Hematopoietic multipotent progenitor cell treated with erythropoietin and hydrocortisone succinate and interleukin-3 and kit ligand, for 4 days (in vitro differentiated cells): ENCODE measurements around the gene CDH18.

Source experiments
- DNase-seq: peaks from one replicate; pipeline ENCODE4 v3.0.0-alpha.2; 2015

The CDH18 gene, protein sequence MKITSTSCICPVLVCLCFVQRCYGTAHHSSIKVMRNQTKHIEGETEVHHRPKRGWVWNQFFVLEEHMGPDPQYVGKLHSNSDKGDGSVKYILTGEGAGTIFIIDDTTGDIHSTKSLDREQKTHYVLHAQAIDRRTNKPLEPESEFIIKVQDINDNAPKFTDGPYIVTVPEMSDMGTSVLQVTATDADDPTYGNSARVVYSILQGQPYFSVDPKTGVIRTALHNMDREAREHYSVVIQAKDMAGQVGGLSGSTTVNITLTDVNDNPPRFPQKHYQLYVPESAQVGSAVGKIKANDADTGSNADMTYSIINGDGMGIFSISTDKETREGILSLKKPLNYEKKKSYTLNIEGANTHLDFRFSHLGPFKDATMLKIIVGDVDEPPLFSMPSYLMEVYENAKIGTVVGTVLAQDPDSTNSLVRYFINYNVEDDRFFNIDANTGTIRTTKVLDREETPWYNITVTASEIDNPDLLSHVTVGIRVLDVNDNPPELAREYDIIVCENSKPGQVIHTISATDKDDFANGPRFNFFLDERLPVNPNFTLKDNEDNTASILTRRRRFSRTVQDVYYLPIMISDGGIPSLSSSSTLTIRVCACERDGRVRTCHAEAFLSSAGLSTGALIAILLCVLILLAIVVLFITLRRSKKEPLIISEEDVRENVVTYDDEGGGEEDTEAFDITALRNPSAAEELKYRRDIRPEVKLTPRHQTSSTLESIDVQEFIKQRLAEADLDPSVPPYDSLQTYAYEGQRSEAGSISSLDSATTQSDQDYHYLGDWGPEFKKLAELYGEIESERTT

GRCh38 chr5:19987612-19988361 lies at the start of gene CDH18:
Gene CDH18 (minus strand): TSS chr5:19988200. CDS start chr5:19838986, 149,214 bp downstream.
- peak; percentile 5 for DNase-seq

- no peak for DNase-seq
Observed at GRCh38 chr5:20034717-20035116, 46.7 kb upstream of the CDH18 start.

- DNase-seq: no peak
Observed at GRCh38 chr5:20033881-20034280, 45.9 kb upstream of the CDH18 start.

DNA sequence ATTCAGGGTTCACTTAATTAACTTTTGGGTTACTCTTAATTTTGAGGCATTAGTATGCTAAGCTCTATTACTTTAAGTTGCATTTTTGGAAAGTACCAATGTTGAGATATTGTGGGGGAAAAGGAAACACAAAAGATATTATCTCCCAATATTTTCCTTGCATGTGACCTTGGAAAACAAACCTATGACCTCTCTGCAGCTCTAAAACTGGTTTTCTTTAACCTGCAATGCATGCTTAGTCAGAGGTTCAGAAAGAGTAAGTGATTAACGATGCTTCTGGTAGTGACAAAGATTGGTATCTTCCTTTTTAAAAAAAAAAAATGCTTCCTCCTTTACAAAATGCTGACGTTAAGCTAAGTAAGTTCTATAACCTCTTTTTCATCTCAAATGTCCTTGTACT lies 44.9 kb upstream of the CDH18 start:
- DNase-seq: peak; percentile 36

DNA sequence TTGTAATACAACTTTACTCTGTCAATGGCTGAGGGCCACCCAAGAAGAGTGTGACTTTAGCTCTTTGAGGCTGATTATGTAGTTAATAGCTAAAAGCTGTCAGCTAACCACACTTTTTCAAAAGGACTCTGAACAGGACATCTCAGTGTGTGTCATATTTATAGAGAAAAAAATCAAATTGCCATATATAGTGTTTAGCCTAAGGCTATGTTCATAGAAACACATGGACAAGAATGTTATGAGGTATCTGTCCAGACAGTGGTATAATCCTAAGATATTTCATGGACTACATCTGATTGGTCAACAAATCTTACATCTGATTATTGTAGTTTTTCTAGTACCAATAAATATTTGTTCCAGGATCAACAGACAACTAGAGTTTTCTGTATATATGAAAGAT lies 42.1 kb upstream of the CDH18 start:
- DNase-seq: no peak

- DNase-seq: no peak
Observed at GRCh38 chr5:20029266-20029665, 41.3 kb upstream of the CDH18 start.

DNA sequence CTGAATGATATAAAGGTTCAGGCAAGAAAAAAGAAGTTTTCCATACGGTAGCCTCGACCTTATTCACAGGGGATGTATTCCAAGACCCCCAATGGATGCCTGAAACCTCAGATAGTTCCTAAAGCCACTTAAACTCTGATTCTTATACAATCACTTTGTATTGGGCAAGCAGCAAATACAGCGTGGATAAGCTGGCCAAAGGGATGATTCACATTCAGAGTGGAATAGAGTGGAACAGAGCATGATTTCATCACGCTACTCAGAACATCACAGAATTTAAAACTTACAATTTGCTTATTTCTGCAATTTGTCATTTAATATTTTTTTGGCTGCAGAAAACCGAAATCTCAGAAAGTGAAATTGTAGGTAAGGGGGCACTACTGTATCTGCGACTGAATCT lies 40.5 kb upstream of the CDH18 start:
- no peak for DNase-seq

GRCh38 chr5:20023686-20024180 lies 35.7 kb upstream of the CDH18 start:
- no peak for DNase-seq

DNA sequence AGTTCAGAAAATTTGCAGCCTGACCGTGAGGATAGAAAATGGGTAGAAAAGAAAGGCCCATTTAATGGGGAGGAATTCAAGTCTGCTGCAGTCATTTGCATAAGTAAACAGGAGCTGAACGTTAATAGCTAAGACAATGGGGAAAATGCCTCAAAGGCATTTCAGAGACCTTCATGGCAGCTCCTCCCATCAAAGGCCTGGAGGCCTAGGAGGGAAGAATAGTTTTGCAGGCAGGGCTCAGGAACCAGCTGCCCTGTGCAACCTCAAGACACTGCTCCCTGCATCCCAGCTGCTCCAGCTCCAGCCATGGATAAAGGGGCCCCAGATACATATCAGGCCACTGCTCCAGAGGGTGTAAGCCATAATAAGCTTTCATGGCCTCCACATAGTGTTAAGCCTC lies 32.2 kb upstream of the CDH18 start:
- no peak for DNase-seq

DNA sequence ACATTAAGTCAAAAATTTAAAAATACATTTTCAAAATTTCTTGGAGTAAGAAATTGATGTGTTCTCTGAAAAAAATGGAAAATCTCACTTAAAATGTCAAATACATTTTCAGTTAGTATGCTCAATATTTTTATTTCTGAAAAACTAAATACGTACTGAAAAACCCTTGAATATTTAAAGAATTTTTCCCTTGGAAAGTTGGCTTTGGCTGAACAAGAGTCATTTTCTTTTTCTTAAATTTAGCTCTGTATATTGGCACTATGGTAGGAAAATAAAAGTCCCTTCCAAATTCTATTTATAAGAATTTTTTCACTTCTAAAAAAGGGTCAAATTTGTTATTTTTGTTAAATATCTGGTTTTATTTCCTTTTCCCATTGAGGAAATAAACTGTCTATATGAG lies 29.0 kb upstream of the CDH18 start:
- DNase-seq: no peak

DNA sequence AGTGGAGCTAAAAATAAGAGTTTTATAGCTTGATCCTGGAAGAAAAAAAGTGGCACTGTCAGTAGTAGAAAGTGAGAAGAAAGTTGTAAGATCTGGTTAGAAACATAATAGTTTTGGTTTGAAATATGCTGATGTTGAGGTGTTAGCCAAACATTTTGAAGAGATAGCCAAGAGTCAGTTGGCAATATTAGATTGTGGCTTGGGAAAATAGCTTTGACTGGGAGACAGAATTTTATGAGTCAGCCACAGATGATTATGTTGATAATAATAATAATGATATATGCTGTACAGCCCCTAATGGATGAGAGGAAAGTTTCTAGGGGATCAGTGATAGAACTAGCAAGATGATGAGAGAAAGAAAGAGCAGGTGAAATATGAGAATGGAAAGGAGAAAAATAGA lies 12.4 kb upstream of the CDH18 start:
- no peak for DNase-seq

- no peak for DNase-seq
Observed at GRCh38 chr5:19988457-19988856, 457 bp upstream of the CDH18 start.

DNA sequence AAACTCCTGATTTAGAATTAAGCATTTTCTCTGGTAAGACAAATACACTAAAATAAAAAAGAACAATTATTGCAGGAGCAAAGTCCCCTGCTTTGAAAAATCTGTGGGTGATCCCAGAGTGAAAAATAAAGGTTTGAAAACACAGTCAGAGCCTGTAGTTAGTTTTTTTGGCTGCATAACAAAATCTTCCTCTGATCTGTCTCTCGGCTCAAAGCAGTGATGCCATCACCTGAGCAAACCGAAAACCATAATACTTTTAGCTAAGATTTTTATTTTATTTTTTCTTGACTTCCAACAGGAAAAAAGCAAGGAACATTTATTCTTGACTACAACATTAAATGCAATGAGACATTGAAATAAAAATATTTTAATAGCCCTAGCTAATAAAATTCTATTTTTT lies 1.2 kb downstream of the CDH18 start:
- DNase-seq: no peak

GRCh38 chr5:19986031-19986619 lies 1.9 kb downstream of the CDH18 start:
- no peak for DNase-seq

GRCh38 chr5:19978476-19978875 lies 9.5 kb downstream of the CDH18 start:
- no peak for DNase-seq

DNA sequence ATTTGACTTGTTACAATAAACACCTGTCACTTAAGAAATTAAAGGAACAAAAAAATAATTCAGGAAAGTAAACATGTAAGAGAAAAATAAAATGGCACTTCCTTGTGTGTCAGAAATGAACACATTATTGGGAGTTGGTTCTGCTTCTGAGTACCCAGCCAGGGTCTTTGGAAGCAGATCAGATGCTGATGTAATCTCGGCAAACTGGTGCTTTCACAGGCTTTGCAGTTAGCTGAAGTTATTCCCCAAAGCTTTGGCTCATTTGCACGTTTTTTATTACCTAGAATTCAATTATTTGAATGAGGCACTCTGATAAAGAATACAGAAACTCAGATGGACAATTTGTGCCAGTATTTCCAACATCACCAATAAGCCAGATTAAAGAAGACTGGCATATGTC lies 10.9 kb downstream of the CDH18 start:
- no peak for DNase-seq

DNA sequence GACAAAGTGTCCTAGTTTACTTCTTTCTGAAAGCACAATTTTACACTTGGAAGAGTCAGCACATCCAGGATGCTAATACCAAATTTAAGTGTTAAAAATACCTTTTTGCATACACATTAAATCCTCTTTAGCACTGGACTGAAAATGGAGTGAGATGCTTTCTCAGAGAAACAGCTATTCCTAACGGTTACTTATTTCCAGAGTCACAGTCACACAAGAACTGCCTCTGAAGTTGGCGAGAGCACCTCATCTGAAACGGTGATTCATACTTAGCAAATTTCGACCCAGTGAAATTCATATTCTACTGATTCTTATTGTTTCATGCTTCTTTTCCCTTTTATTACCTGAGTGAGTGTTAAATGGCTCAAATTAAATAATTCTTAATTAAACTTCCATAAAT lies 12.2 kb downstream of the CDH18 start:
- no peak for DNase-seq

- no peak for DNase-seq
Observed at GRCh38 chr5:19960451-19960850, 27.5 kb downstream of the CDH18 start.

- no peak for DNase-seq
Observed at GRCh38 chr5:19959830-19960384, 28.1 kb downstream of the CDH18 start.

DNA sequence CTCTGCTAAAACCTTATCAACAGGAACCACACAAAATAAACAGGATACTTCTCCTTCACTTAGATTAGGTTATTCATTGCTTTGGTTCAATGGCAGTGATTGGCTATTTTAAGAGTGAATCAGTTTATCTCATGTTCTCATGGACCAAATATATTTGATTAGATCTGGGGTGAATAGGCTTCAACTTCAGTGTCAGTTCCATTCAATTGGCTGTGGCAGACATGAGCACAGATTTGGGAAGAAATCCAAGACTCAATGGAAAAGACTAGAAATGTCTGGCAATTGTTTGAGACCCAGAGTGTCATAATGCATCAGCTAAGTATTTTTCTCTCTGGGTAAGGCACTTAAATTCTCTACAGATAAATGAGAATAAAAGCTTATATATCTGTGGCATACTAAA lies 37.1 kb downstream of the CDH18 start:
- DNase-seq: no peak

DNA sequence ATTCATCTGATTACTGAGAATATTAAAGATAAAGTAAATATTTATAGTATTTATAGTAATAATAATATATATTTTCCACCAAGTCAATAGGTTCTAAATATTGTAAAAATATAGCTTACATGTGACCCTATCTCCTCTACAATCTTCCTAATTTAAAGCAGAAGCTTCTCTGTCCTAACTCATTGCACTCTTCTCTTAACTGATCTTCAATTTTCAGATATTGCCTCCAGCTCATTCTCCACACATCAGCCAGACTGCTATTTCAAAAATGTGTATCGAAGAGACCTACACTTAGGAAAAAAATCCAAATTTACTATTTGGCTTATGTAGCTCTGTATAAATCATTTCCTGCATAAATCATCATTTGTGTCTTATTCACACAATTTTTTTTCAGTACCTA lies 47.8 kb downstream of the CDH18 start:
- no peak for DNase-seq

DNA sequence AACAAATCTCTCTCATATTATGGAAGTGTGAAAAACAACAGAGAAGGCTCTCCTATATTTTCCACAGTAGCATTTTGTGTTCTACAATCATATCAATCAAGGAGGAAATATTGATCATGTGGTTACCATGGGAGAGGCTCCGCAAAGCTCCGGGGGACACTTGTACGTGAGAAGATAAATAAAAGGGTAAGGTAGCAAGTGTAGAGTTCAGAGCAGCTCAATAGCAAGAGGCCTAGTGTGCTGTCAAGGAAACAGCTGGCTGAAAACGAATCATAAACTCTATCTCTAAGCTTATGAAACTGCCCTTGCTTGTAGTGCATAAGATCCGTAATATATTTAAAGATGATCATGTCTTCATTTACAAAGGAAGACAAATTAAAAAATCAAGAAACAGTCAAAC lies 57.5 kb downstream of the CDH18 start:
- no peak for DNase-seq
